Thyroid gland (tissue), 4 donors: ENCODE measurements around the gene KLRB1. TPM values are rescaled to one million over a fixed set of nuclear protein-coding genes. Genes with fewer than 3 reads are reported as not detected.

Experiments
- DNase-seq, 2 donors: peaks; one replicate each; pipeline ENCODE4 v3.0.0-alpha.2; 2019
- H3K27ac ChIP-seq, 3 donors: fragments of 200-600 bp; sonication (generic); 1 replicate in 2 of 3; 2 replicates in 1 of 3; pipeline ENCODE4 v1.5.1; 2016 to 2019; ENCODE audit warnings: mild to moderate bottlenecking in 1 of 3, moderate library complexity in 1 of 3
- H3K27me3 ChIP-seq: fragments of 200-600 bp; sonication (generic); one replicate; pipeline ENCODE4 v1.5.1; 2019
- H3K36me3 ChIP-seq, 2 donors: fragments of 200-600 bp; sonication (generic); one replicate each; pipeline ENCODE4 v1.5.1; 2016 to 2019
- H3K4me1 ChIP-seq, 2 donors: fragments of 200-600 bp; sonication (generic); one replicate each; pipeline ENCODE4 v1.5.1; 2017 to 2019
- H3K4me3 ChIP-seq, 3 donors: fragments of 200-600 bp; sonication (generic); replicated peaks in 1 of 3; 1 replicate in 2 of 3; 2 replicates in 1 of 3; pipeline ENCODE4 v1.5.1; 2016; ENCODE audit warnings: mild to moderate bottlenecking in 1 of 3
- H3K9me3 ChIP-seq: fragments of 200-600 bp; sonication (generic); one replicate; pipeline ENCODE4 v1.5.1; 2017
- POLR2A ChIP-seq, 2 donors: fragments of 450-650 bp; IDR thresholded peaks; one replicate each; pipeline ENCODE4 v1.6.1; 2017; ENCODE audit warnings: antibody characterized with exemption in 2 of 2, mild to moderate bottlenecking in 2 of 2, moderate library complexity in 1 of 2
- WGBS, 2 donors: methylation state at CpG; one replicate each; pipeline ENCODE4 v1.1.5; 2017; 5-methylcytosine and 5-hydroxymethylcytosine counted together
- intact Hi-C: fragments of 100-400 bp; cut with DNase I; formaldehyde crosslinking; loops from one replicate; pipeline ENCODE4 v1.15.1; 2023
- total RNA-seq, 4 donors: library from RNA; depleted of rRNA; stranded (reverse); fragments of >200 nt; gene quantifications; one replicate each; pipeline ENCODE4 v1.2.3, GENCODE V29; 2016
- TF ChIP-seq, protein P1 (sequence below), 6 experiments: fragments of 200-600 bp in 3 of 6; fragments of 450-650 bp in 3 of 6; sonication (generic) in 3 of 6; IDR thresholded peaks; one replicate each; pipeline ENCODE4 v1.5.1; 2016 to 2019; ENCODE audit warnings: antibody characterized with exemption in 6 of 6, mild to moderate bottlenecking in 2 of 6, inconsistent platforms in 1 of 6, moderate library complexity in 1 of 6

Gene KLRB1
- total RNA-seq, 4 donors from 2014 or later = 0.22 to 1.0 (median 0.60) TPM

DNA sequence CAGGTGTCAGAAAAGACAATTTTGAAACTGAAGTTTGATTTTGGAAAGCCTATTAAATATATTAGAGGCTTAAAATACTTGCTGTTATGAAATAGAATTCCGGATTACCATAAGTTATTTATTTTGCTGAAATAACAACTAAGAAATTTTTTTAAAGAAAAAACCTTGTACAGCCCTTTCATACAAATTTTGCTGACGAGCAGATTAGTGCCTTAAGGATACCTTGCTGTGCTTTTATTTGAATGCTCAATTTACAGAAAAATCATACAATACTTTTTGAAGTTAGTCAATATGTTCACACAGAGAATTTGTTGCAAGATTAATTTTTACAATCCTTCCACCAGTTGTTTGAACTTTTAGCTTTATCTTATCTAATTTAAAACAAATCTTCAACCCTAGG lies 32.3 kb upstream of the KLRB1 start:
- WGBS, 2 donors = 95% methylated on average over 2 of the region's 2 CpGs
- TF ChIP-seq, protein P1, sequence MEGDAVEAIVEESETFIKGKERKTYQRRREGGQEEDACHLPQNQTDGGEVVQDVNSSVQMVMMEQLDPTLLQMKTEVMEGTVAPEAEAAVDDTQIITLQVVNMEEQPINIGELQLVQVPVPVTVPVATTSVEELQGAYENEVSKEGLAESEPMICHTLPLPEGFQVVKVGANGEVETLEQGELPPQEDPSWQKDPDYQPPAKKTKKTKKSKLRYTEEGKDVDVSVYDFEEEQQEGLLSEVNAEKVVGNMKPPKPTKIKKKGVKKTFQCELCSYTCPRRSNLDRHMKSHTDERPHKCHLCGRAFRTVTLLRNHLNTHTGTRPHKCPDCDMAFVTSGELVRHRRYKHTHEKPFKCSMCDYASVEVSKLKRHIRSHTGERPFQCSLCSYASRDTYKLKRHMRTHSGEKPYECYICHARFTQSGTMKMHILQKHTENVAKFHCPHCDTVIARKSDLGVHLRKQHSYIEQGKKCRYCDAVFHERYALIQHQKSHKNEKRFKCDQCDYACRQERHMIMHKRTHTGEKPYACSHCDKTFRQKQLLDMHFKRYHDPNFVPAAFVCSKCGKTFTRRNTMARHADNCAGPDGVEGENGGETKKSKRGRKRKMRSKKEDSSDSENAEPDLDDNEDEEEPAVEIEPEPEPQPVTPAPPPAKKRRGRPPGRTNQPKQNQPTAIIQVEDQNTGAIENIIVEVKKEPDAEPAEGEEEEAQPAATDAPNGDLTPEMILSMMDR (IDR thresholded peaks at IDR 0.05) = no peak
- no peak for TF ChIP-seq POLR2A (IDR thresholded peaks at IDR 0.05)
- DNase-seq = no peak
- intact Hi-C loops = no loop called here
- Histone ChIP-seq H3K36me3 (no peaks in the 10 kb centered on the region), H3K9me3 (no peaks in the 10 kb centered on the region), H3K4me3 (no peak overlapping the region), H3K27ac (no peak overlapping the region), H3K4me1 (no peaks in the 10 kb centered on the region), H3K27me3 (no peaks in the 10 kb centered on the region)

DNA sequence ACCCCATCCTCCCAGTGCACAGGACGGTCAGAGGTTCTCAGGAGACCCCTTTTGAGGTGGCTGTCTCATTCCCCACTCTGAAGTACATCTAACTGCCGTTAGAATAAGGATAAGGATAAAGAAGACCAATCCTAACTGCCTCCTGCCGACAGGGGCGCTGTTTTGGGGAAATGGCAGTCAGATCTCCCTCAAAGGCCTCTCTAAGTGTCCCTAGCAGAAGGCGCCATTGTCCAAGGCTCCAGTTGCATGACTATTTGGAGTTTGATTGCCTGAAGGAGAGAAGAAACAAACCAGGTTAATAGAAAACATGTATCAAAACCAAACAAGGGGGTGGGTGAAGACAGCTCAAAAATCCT lies 29.1 kb upstream of the KLRB1 start:
- Histone ChIP-seq H3K4me3 (no peak overlapping the region), H3K36me3 (no peaks in the 10 kb centered on the region), H3K27ac (no peak overlapping the region), H3K4me1 (no peaks in the 10 kb centered on the region), H3K9me3 (no peaks in the 10 kb centered on the region), H3K27me3 (no peaks in the 10 kb centered on the region)
- intact Hi-C loops = no loop called here
- no peak for DNase-seq
- TF ChIP-seq, protein P1 (IDR thresholded peaks at IDR 0.05) = no peak
- no peak for TF ChIP-seq POLR2A (IDR thresholded peaks at IDR 0.05)
- 84 to 85% methylated on average over 5 of the region's 5 CpGs for WGBS, 2 donors

DNA sequence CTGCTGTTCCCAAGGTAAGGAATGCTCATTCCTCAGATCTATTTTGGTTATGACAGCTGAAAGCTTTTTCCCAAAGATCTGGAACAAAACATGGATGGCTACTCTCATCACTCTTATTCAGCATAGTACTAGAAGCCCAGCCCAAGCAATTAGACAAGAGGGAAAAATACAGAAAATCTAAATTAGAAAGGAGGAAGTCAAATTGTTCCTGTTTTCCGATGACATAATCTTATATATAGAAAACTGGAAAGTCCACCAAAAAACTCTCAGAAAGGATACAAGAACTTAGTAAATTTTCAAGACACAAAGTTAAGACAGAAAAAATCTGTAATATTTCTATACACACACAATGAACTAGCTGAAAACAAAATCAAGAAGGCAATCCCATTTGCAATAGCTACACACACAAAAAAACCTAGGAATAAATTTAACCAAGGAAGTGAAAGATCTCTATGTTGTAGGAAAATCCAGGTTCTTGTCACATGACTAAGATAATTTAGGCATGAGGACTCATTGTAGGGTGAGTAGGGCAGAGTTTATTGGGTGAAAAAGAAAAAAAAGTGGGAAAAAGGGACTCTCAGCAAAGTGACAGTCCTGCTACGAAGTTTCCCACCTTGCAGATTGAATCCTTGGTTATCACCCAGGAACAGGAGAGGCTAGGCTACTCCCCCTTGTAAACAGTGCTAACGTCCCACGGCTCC lies 28.6 kb upstream of the KLRB1 start:
- TF ChIP-seq, protein P1 (IDR thresholded peaks at IDR 0.05) = no peak
- no peak for TF ChIP-seq POLR2A (IDR thresholded peaks at IDR 0.05)
- DNase-seq = no peak
- no peaks in the 10 kb centered on the region for H3K9me3 ChIP-seq
- no peaks in the 10 kb centered on the region for H3K36me3 ChIP-seq
- 86 to 92% methylated on average over 4 of the region's 4 CpGs for WGBS, 2 donors
- H3K4me1 ChIP-seq = no peaks in the 10 kb centered on the region
- no peaks in the 10 kb centered on the region for H3K27me3 ChIP-seq
- no peak overlapping the region for H3K27ac ChIP-seq
- intact Hi-C loops = no loop called here
- no peak overlapping the region for H3K4me3 ChIP-seq

DNA sequence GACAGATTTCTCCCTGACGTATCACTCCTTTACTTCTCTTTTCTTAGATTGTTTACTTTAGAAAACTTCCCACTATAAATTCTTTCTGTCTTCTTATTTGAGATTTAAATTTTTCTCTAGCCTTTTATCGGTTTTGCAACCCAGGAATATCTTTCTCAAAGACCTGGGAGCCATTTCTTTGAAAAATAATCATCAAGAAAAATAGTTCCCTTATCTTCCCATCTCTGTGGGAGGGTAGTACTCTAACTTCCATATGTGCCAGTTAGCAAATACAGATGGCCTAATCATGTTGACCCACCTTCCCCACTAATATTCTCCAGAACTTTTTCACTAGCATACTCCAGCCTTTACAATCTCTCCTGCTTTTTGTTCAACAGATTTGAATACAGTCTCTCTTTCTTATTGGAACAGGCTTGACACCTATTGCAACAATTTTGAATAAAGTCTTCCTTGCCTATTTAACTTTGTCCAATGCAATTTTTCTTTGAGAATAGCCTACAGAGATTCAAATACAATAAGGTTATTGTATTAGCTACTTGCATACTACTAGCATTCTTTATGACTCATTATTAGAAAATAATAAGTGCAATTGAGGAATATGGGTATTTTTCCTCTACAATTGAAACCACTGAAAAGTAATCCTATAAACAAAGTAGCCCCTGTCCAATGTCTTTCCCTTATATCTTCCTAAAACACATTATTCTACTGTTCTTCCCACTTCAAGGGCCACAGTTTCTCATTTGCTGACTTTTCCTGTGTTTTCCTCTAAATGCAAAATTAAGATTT lies 27.4 kb upstream of the KLRB1 start:
- intact Hi-C loops = no loop called here
- Histone ChIP-seq H3K4me3 (no peak overlapping the region), H3K4me1 (no peaks in the 10 kb centered on the region), H3K36me3 (no peaks in the 10 kb centered on the region), H3K27ac (no peak overlapping the region), H3K9me3 (no peaks in the 10 kb centered on the region), H3K27me3 (no peaks in the 10 kb centered on the region)
- DNase-seq = no peak
- TF ChIP-seq POLR2A (IDR thresholded peaks at IDR 0.05) = no peak
- TF ChIP-seq, protein P1 (IDR thresholded peaks at IDR 0.05) = no peak
- 81 to 86% methylated on average over 2 of the region's 2 CpGs for WGBS, 2 donors

DNA sequence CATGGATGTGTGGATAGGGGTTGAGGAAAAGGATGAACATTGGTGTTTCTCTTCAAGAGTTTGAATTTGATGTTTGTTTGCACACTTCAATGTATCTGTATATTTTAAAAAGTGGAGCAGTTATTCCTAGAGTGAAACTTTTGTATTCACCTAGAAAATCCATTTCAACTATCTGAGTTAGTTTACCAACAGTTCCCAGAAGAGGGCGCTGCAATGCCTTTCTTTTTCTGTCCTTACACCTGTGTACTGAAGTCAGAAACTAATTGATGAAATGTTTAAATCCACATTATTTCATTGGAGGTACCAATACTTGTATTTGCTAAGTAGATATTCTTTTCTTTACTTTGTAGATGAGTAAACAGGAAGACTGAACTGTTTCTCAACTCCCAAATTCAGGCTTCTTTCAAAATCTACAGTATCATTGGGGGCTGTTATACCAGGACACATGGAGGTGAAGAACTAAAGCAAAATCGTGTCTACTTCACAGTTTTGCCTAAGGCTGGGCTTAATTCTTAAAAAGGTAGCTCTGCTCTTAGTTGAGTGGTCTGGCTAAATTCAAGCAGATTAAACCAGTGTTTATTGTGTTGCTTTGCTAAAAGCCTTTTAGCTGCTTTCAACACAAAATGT lies 26.6 kb upstream of the KLRB1 start:
- H3K27me3 ChIP-seq = no peaks in the 10 kb centered on the region
- DNase-seq = peak; percentile 54 to 70
- H3K36me3 ChIP-seq = no peaks in the 10 kb centered on the region
- TF ChIP-seq, protein P1 (IDR thresholded peaks at IDR 0.05) = peak; percentile 42 to 70 (median 60)
- no peak for TF ChIP-seq POLR2A (IDR thresholded peaks at IDR 0.05)
- whole genome bisulfite sequencing, 2 donors = 39 to 41% methylated on average over 2 of the region's 2 CpGs
- intact Hi-C loops = no loop called here
- no peak overlapping the region for H3K4me3 ChIP-seq
- H3K4me1 ChIP-seq = no peaks in the 10 kb centered on the region
- no peaks in the 10 kb centered on the region for H3K9me3 ChIP-seq
- H3K27ac ChIP-seq = no peak overlapping the region
